ENCODE data around the gene ABTB2.

- TF ChIP-seq CTCF (conservative IDR thresholded peaks at IDR 0.05; ENCODE audit: low read length) (no peak), EZH2phosphoT487 (IDR thresholded peaks at IDR 0.05; ENCODE audit: borderline replicate concordance, low read depth, low read length) (no peak)
Observed at GRCh38 chr11:34167961-34168360, 189.8 kb downstream of the ABTB2 start.
